Gastrocnemius medialis (tissue), 4 donors: ENCODE data around the gene IGF1R. TPM values are rescaled to one million over a fixed set of nuclear protein-coding genes. Genes with fewer than 3 reads are reported as not detected.

Source experiments
- ATAC-seq, 2 donors: fragments of 150-250 bp; one replicate each; pipeline ENCODE4 v1.9.1; 2016
- DNase-seq, 2 donors: peaks; one replicate each; pipeline ENCODE4 v3.0.0-alpha.2; 2019
- H3K27ac ChIP-seq, 4 donors: fragments of 200-600 bp; sonication (generic); 1 replicate in 1 of 4; 2 replicates in 3 of 4; pipeline ENCODE4 v1.5.1; 2016 to 2018; ENCODE audit warnings: mild to moderate bottlenecking in 2 of 4, moderate library complexity in 1 of 4
- H3K27me3 ChIP-seq, 3 donors: fragments of 200-600 bp; sonication (generic) in 2 of 3; 1 replicate in 1 of 3; 2 replicates in 2 of 3; pipeline versions ENCODE4 v1.5.1 to v1.6.0; 2016 to 2019; ENCODE audit warnings: mild to moderate bottlenecking in 1 of 3, moderate library complexity in 1 of 3
- H3K36me3 ChIP-seq, 2 donors: fragments of 200-600 bp; sonication (generic) in 1 of 2; one replicate each; pipeline ENCODE4 v1.5.1; 2017 to 2018
- H3K4me1 ChIP-seq, 2 donors: fragments of 200-600 bp; sonication (generic) in 1 of 2; one replicate each; pipeline ENCODE4 v1.5.1; 2016 to 2017; ENCODE audit warnings: mild to moderate bottlenecking in 2 of 2
- H3K4me3 ChIP-seq, 4 donors: fragments of 200-600 bp; sonication (generic) in 3 of 4; 1 replicate in 1 of 4; 2 replicates in 3 of 4; pipeline ENCODE4 v1.5.1; 2016 to 2019; ENCODE audit warnings: mild to moderate bottlenecking in 2 of 4
- H3K9me3 ChIP-seq, 3 donors: fragments of 200-600 bp; sonication (generic) in 2 of 3; 1 replicate in 1 of 3; 2 replicates in 2 of 3; pipeline ENCODE4 v1.5.1; 2016 to 2019
- POLR2A ChIP-seq, 2 donors: fragments of 450-650 bp; IDR thresholded peaks; one replicate each; pipeline ENCODE4 v1.6.1; 2017; ENCODE audit warnings: antibody characterized with exemption in 2 of 2, mild to moderate bottlenecking in 2 of 2, moderate library complexity in 2 of 2
- in situ Hi-C, 4 donors: fragments of 200-750 bp; cut with MboI; loops; one replicate each; pipeline versions ENCODE4 v1.15.0 to v1.8.0; 2017; ENCODE audit warnings: low sequenced_read_pairs in 4 of 4
- intact Hi-C: fragments of 100-400 bp; cut with DNase I; formaldehyde crosslinking; loops from one replicate; pipeline ENCODE4 v1.15.1; 2023; ENCODE audit warnings: low total_unique reads
- total RNA-seq, 4 donors: library from RNA; depleted of rRNA; stranded (reverse); fragments of >200 nt; gene quantifications; one replicate each; pipeline versions ENCODE4 v1.1.0 to v1.2.3, GENCODE V29; 2016
- TF ChIP-seq, protein P1 (sequence below), 5 experiments: fragments of 450-650 bp in 3 of 5; fragments of 200-600 bp in 2 of 5; sonication (generic) in 2 of 5; IDR thresholded peaks in 4 of 5; conservative IDR thresholded peaks in 1 of 5; 1 replicate in 4 of 5; 2 replicates in 1 of 5; pipeline ENCODE4 v1.5.1; 2016 to 2019; ENCODE audit warnings: antibody characterized with exemption in 5 of 5, mild to moderate bottlenecking in 3 of 5, moderate library complexity in 3 of 5

The IGF1R gene
- total RNA-seq, 4 donors from 2014 or later = 10.1 to 50.4 (median 12.3) TPM

DNA sequence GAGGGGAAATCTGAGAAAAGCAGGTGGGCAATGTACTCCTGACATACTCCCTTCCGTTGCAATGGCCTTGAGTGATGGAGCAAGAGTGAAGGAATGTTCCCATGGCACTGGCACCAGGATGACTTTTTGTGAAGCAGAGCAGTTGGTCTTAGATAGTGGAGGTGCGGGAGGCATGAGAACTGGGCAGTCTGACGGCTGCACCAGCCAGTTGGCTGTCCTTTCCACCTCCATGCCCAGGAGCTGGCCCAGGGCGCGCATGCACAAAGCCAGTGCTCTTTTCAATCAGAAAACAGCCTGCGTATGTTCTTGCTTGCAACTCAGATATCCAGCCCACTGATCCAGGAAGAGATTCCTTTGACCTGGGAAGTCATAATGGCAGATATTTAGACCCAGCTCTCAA is 222.4 kb downstream of the IGF1R start:
- Histone ChIP-seq H3K36me3 (no peaks in the 10 kb centered on the region), H3K4me3 (peak overlapping the region in 2 of 4 donors; percentile 10 to 19)
- ATAC-seq = peak; percentile 25 to 81

DNA sequence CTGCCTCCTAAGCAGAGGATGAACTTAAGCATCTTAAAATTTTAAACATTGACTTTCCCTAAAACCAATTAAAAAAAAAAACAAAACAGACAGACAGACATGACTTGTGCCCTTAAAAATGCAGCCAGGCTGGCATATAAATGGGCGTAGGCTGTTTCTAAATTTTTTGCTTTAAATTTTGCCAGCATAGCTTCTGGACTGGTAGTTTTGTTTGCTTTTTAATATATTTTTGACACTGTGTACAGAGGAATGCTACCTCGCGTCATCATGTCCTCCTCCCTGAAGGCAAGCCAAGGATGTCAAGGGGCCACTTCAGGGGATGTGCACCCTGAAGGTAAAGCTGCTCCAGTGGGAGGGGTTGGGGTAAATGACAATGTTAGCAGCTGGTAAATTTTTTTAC is 224.4 kb downstream of the IGF1R start:
- TF ChIP-seq, protein P1, sequence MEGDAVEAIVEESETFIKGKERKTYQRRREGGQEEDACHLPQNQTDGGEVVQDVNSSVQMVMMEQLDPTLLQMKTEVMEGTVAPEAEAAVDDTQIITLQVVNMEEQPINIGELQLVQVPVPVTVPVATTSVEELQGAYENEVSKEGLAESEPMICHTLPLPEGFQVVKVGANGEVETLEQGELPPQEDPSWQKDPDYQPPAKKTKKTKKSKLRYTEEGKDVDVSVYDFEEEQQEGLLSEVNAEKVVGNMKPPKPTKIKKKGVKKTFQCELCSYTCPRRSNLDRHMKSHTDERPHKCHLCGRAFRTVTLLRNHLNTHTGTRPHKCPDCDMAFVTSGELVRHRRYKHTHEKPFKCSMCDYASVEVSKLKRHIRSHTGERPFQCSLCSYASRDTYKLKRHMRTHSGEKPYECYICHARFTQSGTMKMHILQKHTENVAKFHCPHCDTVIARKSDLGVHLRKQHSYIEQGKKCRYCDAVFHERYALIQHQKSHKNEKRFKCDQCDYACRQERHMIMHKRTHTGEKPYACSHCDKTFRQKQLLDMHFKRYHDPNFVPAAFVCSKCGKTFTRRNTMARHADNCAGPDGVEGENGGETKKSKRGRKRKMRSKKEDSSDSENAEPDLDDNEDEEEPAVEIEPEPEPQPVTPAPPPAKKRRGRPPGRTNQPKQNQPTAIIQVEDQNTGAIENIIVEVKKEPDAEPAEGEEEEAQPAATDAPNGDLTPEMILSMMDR (IDR thresholded peaks at IDR 0.05 in 4 of 5, conservative IDR thresholded peaks at IDR 0.05 in 1 of 5) = no peak
- TF ChIP-seq POLR2A (IDR thresholded peaks at IDR 0.05) = no peak
- Histone ChIP-seq H3K27me3 (no peaks in the 10 kb centered on the region), H3K36me3 (no peaks in the 10 kb centered on the region), H3K27ac (no peak overlapping the region), H3K9me3 (no peaks in the 10 kb centered on the region), H3K4me3 (no peak overlapping the region), H3K4me1 (peaks cover 17 to 54% of the 10 kb centered on the region in 2 donors)
- intact Hi-C loops = loop anchor here (5.0 kb wide), 1 partner anchor 185 kb away; no protein-coding TSS in a partner anchor
- ATAC-seq = no peak
- in situ Hi-C loops = no loop called here
- no peak for DNase-seq

More for the DNA sequence above, 222.4 kb downstream of the IGF1R start:
- TF ChIP-seq, protein P1 (IDR thresholded peaks at IDR 0.05 in 4 of 5, conservative IDR thresholded peaks at IDR 0.05 in 1 of 5) = no peak
- TF ChIP-seq POLR2A (IDR thresholded peaks at IDR 0.05) = no peak
- H3K4me1 ChIP-seq = peaks cover 10 to 40% of the 10 kb centered on the region in 2 donors
- peak in 1 of 2 donors; percentile 64 for DNase-seq
- no peaks in the 10 kb centered on the region for H3K9me3 ChIP-seq
- H3K27ac ChIP-seq = peak overlapping the region; percentile 30 to 63 (median 48)
- in situ Hi-C loops (no loop called here), intact Hi-C loops (loop anchor here (5.0 kb wide), 1 partner anchor 187 kb away; no protein-coding TSS in a partner anchor)
- no peaks in the 10 kb centered on the region for H3K27me3 ChIP-seq

DNA sequence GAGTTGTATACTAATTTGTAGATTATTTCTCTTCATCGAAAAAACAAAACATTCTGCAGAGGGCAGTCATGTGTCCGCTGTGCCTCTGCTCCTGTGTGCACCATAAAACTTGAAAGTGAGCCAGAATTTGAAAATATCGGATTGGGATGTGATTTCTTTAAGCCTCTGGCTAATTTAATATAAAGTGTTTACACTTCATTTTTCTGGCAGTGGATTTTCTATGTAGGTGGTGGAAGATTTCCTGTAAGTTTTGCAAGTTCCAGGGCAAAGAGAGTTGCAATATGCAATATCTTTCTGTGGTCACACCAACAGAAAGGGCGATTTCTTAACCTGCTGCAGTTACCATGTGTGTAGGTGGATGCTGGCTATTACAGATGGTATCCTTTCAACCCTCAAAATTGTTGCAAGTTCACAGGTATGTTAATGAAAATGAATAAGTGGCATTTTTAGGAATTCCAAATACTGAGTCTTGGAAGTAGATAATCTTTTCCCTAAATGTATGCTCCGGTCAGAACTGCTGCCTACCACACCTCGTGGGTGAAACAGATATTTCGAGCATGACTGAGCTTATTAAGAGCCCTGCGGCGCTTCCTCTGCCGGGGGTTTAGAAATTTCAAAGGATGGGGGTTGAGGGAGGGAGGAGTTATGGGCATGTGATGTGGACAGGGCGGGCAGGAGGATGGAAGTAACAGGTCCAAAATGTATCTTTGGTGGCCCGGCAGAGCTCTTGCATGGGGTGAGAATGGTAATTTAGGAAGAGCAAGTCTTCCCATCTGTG is 225.3 kb downstream of the IGF1R start:
- DNase-seq (no peak), ATAC-seq (no peak)
- no peak for TF ChIP-seq POLR2A (IDR thresholded peaks at IDR 0.05)
- TF ChIP-seq, protein P1 (IDR thresholded peaks at IDR 0.05 in 4 of 5, conservative IDR thresholded peaks at IDR 0.05 in 1 of 5) = no peak
- no peak overlapping the region for H3K4me3 ChIP-seq
- no peak overlapping the region for H3K27ac ChIP-seq
- intact Hi-C loops = loop anchor here (5.0 kb wide), 1 partner anchor 184 kb away; no protein-coding TSS in a partner anchor
- peaks cover 17 to 58% of the 10 kb centered on the region in 2 donors for H3K4me1 ChIP-seq
- H3K9me3 ChIP-seq = no peaks in the 10 kb centered on the region
- H3K36me3 ChIP-seq = no peaks in the 10 kb centered on the region
- in situ Hi-C loops = no loop called here
- no peaks in the 10 kb centered on the region for H3K27me3 ChIP-seq

DNA sequence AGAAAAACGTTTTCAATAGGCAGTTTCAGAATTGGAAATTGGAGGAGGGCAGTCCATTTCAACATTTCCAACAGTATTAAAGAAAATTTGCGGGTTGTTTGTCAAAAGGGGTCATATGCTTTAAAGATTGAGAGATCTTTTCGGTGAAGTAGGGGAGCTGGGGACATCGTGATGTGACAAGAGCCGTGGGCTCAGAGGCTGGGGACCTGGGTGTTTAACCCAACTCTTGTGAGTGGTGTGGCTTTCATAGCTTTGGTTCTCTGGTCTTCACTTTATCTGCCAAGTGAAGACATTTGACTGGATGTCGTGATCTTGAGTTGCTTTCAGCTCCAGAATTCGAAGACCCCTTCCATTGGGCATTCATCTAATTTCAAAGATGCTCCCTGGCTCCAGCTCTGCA is 226.0 kb downstream of the IGF1R start:
- H3K9me3 ChIP-seq = no peaks in the 10 kb centered on the region
- DNase-seq = no peak
- peaks cover 17 to 57% of the 10 kb centered on the region in 2 donors for H3K4me1 ChIP-seq
- no peak overlapping the region for H3K4me3 ChIP-seq
- H3K27me3 ChIP-seq = no peaks in the 10 kb centered on the region
- ATAC-seq = no peak
- H3K27ac ChIP-seq = peak overlapping the region in 1 of 4 donors; percentile 22
- H3K36me3 ChIP-seq = no peaks in the 10 kb centered on the region
- intact Hi-C loops (loop anchor here (5.0 kb wide), 1 partner anchor 183 kb away; no protein-coding TSS in a partner anchor), in situ Hi-C loops (no loop called here)
- no peak for TF ChIP-seq POLR2A (IDR thresholded peaks at IDR 0.05)
- TF ChIP-seq, protein P1 (IDR thresholded peaks at IDR 0.05 in 4 of 5, conservative IDR thresholded peaks at IDR 0.05 in 1 of 5) = no peak
